ENCODE results near the gene CHRDL2. TPM values are rescaled to one million over a fixed set of nuclear protein-coding genes. Genes with fewer than 3 reads are reported as not detected.

Gene CHRDL2
- total RNA-seq, 1 donor = not detected

GRCh38 chr11:74707602-74708510 is 23.4 kb downstream of the CHRDL2 start:
- H3K9me3 ChIP-seq (ENCODE audit: low read depth, low read length) = no peaks in the 10 kb centered on the region
- no peak overlapping the region for H3K4me3 ChIP-seq (ENCODE audit: low read length)
- no peaks in the 10 kb centered on the region for H3K27me3 ChIP-seq (ENCODE audit: insufficient read depth, low read length)
- H3K4me1 ChIP-seq (ENCODE audit: insufficient read depth, low read length) = no peaks in the 10 kb centered on the region

GRCh38 chr11:74707182-74707581 is 24.0 kb downstream of the CHRDL2 start:
- H3K4me3 ChIP-seq (ENCODE audit: low read length) = no peak overlapping the region
- H3K27me3 ChIP-seq (ENCODE audit: insufficient read depth, low read length) = no peaks in the 10 kb centered on the region
- H3K9me3 ChIP-seq (ENCODE audit: low read depth, low read length) = no peaks in the 10 kb centered on the region
- H3K4me1 ChIP-seq (ENCODE audit: insufficient read depth, low read length) = no peaks in the 10 kb centered on the region

- Histone ChIP-seq H3K4me1 (ENCODE audit: insufficient read depth, low read length) (no peaks in the 10 kb centered on the region), H3K27me3 (ENCODE audit: insufficient read depth, low read length) (no peaks in the 10 kb centered on the region), H3K4me3 (ENCODE audit: low read length) (no peak overlapping the region), H3K9me3 (ENCODE audit: low read depth, low read length) (no peaks in the 10 kb centered on the region)
These were observed 28.0 kb downstream of the CHRDL2 start for GRCh38 chr11:74703211-74703610.

- no peaks in the 10 kb centered on the region for H3K4me1 ChIP-seq (ENCODE audit: insufficient read depth, low read length)
- H3K4me3 ChIP-seq (ENCODE audit: low read length) = no peak overlapping the region
- H3K27me3 ChIP-seq (ENCODE audit: insufficient read depth, low read length) = no peaks in the 10 kb centered on the region
- H3K9me3 ChIP-seq (ENCODE audit: low read depth, low read length) = no peaks in the 10 kb centered on the region
These were observed 28.7 kb downstream of the CHRDL2 start for GRCh38 chr11:74702383-74703007.

- Histone ChIP-seq H3K4me3 (ENCODE audit: low read length) (no peak overlapping the region), H3K27me3 (ENCODE audit: insufficient read depth, low read length) (no peaks in the 10 kb centered on the region), H3K4me1 (ENCODE audit: insufficient read depth, low read length) (no peaks in the 10 kb centered on the region), H3K9me3 (ENCODE audit: low read depth, low read length) (no peaks in the 10 kb centered on the region)
These were observed 29.9 kb downstream of the CHRDL2 start for GRCh38 chr11:74701351-74701750.

GRCh38 chr11:74699615-74700396 is 31.4 kb downstream of the CHRDL2 start:
- H3K9me3 ChIP-seq (ENCODE audit: low read depth, low read length) = no peaks in the 10 kb centered on the region
- no peaks in the 10 kb centered on the region for H3K4me1 ChIP-seq (ENCODE audit: insufficient read depth, low read length)
- no peak overlapping the region for H3K4me3 ChIP-seq (ENCODE audit: low read length)
- no peaks in the 10 kb centered on the region for H3K27me3 ChIP-seq (ENCODE audit: insufficient read depth, low read length)

GRCh38 chr11:74697722-74698121 is 33.5 kb downstream of the CHRDL2 start:
- Histone ChIP-seq H3K4me3 (ENCODE audit: low read length) (no peak overlapping the region), H3K4me1 (ENCODE audit: insufficient read depth, low read length) (no peaks in the 10 kb centered on the region), H3K27me3 (ENCODE audit: insufficient read depth, low read length) (no peaks in the 10 kb centered on the region)

GRCh38 chr11:74696939-74697675 is 34.1 kb downstream of the CHRDL2 start:
- Histone ChIP-seq H3K27me3 (ENCODE audit: insufficient read depth, low read length) (no peaks in the 10 kb centered on the region), H3K4me3 (ENCODE audit: low read length) (no peak overlapping the region), H3K4me1 (ENCODE audit: insufficient read depth, low read length) (no peaks in the 10 kb centered on the region), H3K9me3 (ENCODE audit: low read depth, low read length) (no peaks in the 10 kb centered on the region)

More at GRCh38 chr11:74697722-74698121, 33.5 kb downstream of the CHRDL2 start:
- no peaks in the 10 kb centered on the region for H3K9me3 ChIP-seq (ENCODE audit: low read depth, low read length)

GRCh38 chr11:74696500-74696899 is 34.7 kb downstream of the CHRDL2 start:
- Histone ChIP-seq H3K9me3 (ENCODE audit: low read depth, low read length) (no peaks in the 10 kb centered on the region), H3K4me1 (ENCODE audit: insufficient read depth, low read length) (no peaks in the 10 kb centered on the region), H3K4me3 (ENCODE audit: low read length) (no peak overlapping the region), H3K27me3 (ENCODE audit: insufficient read depth, low read length) (no peaks in the 10 kb centered on the region)

- Histone ChIP-seq H3K4me3 (ENCODE audit: low read length) (no peak overlapping the region), H3K27me3 (ENCODE audit: insufficient read depth, low read length) (no peaks in the 10 kb centered on the region), H3K4me1 (ENCODE audit: insufficient read depth, low read length) (no peaks in the 10 kb centered on the region), H3K9me3 (ENCODE audit: low read depth, low read length) (no peaks in the 10 kb centered on the region)
These were observed 35.4 kb downstream of the CHRDL2 start for GRCh38 chr11:74695705-74696280.

- no peaks in the 10 kb centered on the region for H3K9me3 ChIP-seq (ENCODE audit: low read depth, low read length)
- H3K4me1 ChIP-seq (ENCODE audit: insufficient read depth, low read length) = no peaks in the 10 kb centered on the region
- H3K4me3 ChIP-seq (ENCODE audit: low read length) = no peak overlapping the region
- no peaks in the 10 kb centered on the region for H3K27me3 ChIP-seq (ENCODE audit: insufficient read depth, low read length)
These were observed 36.9 kb downstream of the CHRDL2 start for GRCh38 chr11:74694136-74694930.

GRCh38 chr11:74693531-74693930 is 37.7 kb downstream of the CHRDL2 start:
- Histone ChIP-seq H3K4me3 (ENCODE audit: low read length) (no peak overlapping the region), H3K9me3 (ENCODE audit: low read depth, low read length) (no peaks in the 10 kb centered on the region), H3K27me3 (ENCODE audit: insufficient read depth, low read length) (no peaks in the 10 kb centered on the region), H3K4me1 (ENCODE audit: insufficient read depth, low read length) (no peaks in the 10 kb centered on the region)

- no peaks in the 10 kb centered on the region for H3K9me3 ChIP-seq (ENCODE audit: low read depth, low read length)
- H3K4me1 ChIP-seq (ENCODE audit: insufficient read depth, low read length) = no peaks in the 10 kb centered on the region
- H3K27me3 ChIP-seq (ENCODE audit: insufficient read depth, low read length) = no peaks in the 10 kb centered on the region
- no peak overlapping the region for H3K4me3 ChIP-seq (ENCODE audit: low read length)
These were observed 39.5 kb downstream of the CHRDL2 start for GRCh38 chr11:74691755-74692154.

GRCh38 chr11:74689666-74690065 is 41.6 kb downstream of the CHRDL2 start:
- H3K9me3 ChIP-seq (ENCODE audit: low read depth, low read length) = no peaks in the 10 kb centered on the region
- H3K4me1 ChIP-seq (ENCODE audit: insufficient read depth, low read length) = peaks cover 11% of the 10 kb centered on the region
- H3K4me3 ChIP-seq (ENCODE audit: low read length) = no peak overlapping the region
- no peaks in the 10 kb centered on the region for H3K27me3 ChIP-seq (ENCODE audit: insufficient read depth, low read length)

All from mononuclear cell (primary cell).